HepG2 (cell line): ENCODE measurements around the gene RAD51. TPM values are rescaled to one million over a fixed set of nuclear protein-coding genes. Genes with fewer than 3 reads are reported as not detected.
A peak's percentile ranks its signal among the peaks of the same experiment; 100 is the strongest.

Experiments
- ARNT2 ChIP-seq: sonication (generic); formaldehyde crosslinking; IDR thresholded peaks from 2 replicates; pipeline ENCODE4 v1.8.0; 2022; ENCODE audit warnings: mild to moderate bottlenecking, low read depth, missing genetic modification reagents, moderate library complexity
- DR1 ChIP-seq: sonication (generic); formaldehyde crosslinking; IDR thresholded peaks from 2 replicates; pipeline ENCODE4 v1.8.0; 2021; ENCODE audit warnings: mild to moderate bottlenecking, missing genetic modification reagents, inconsistent platforms
- FOXK1 ChIP-seq: sonication (generic); formaldehyde crosslinking; IDR thresholded peaks from 2 replicates; pipeline ENCODE4 v1.4.0; 2020; ENCODE audit warnings: low read depth, missing genetic modification reagents, borderline replicate concordance
- IKZF4 ChIP-seq: sonication (generic); formaldehyde crosslinking; IDR thresholded peaks from 2 replicates; pipeline ENCODE4 v1.5.1; 2020; ENCODE audit warnings: borderline replicate concordance, mild to moderate bottlenecking, low read depth, missing genetic modification reagents; ENCODE audit errors: not compliant biosample characterization
- NCOA5 ChIP-seq: sonication (generic); formaldehyde crosslinking; IDR thresholded peaks from 2 replicates; pipeline ENCODE4 v1.4.0; 2020; ENCODE audit warnings: missing genetic modification reagents
- SMYD3 ChIP-seq: sonication (generic); formaldehyde crosslinking; IDR thresholded peaks from 2 replicates; pipeline ENCODE4 v1.8.1; 2023; ENCODE audit warnings: mild to moderate bottlenecking, missing genetic modification reagents
- WIZ ChIP-seq: sonication (generic); formaldehyde crosslinking; IDR thresholded peaks from 2 replicates; pipeline ENCODE4 v1.5.1; 2020; ENCODE audit warnings: mild to moderate bottlenecking, missing genetic modification reagents
- YEATS4 ChIP-seq: sonication (generic); formaldehyde crosslinking; IDR thresholded peaks from 2 replicates; pipeline ENCODE4 v1.4.0; 2020; ENCODE audit warnings: missing genetic modification reagents, borderline replicate concordance
- ZMYM2 ChIP-seq: sonication (generic); formaldehyde crosslinking; IDR thresholded peaks from 2 replicates; pipeline ENCODE4 v1.8.0; 2022; ENCODE audit warnings: mild to moderate bottlenecking, missing genetic modification reagents
- ZNF430 ChIP-seq: sonication (generic); formaldehyde crosslinking; IDR thresholded peaks from 2 replicates; pipeline ENCODE4 v1.9.0; 2021; ENCODE audit warnings: mild to moderate bottlenecking, missing genetic modification reagents
- polyA plus RNA-seq, 8 experiments: library from polyadenylated mRNA; depleted of rRNA in 3 of 8; stranded (reverse) in 7 of 8; unstranded in 1 of 8; fragments of >200 nt; fragmentation: Illumina TruSeq in 4 of 8; extraction: Trizol in 4 of 8; gene quantifications; 2 replicates each; pipeline versions ENCODE4 v1.2.1 to v1.2.3, GENCODE V29; 2011 to 2016; ENCODE audit warnings: low read depth in 4 of 8, missing spikeins in 1 of 8, mixed read lengths in 1 of 8; ENCODE audit not compliant: insufficient read depth in 1 of 8
- total RNA-seq, 5 experiments: library from RNA; depleted of rRNA; stranded (reverse); fragments of >200 nt; fragmentation: Illumina TruSeq; extraction: Trizol; gene quantifications; 2 replicates each; pipeline ENCODE4 v1.2.3, GENCODE V29; 2016; ENCODE audit warnings: low read depth in 1 of 5
- TF ChIP-seq, protein P1 (sequence below): sonication (generic); formaldehyde crosslinking; IDR thresholded peaks from 2 replicates; pipeline ENCODE4 v1.5.1; 2020; ENCODE audit warnings: mild to moderate bottlenecking, missing genetic modification reagents, borderline replicate concordance
- TF ChIP-seq, protein P2 (sequence below): sonication (generic); formaldehyde crosslinking; IDR thresholded peaks from 2 replicates; pipeline ENCODE4 v1.4.0; 2020; ENCODE audit warnings: missing genetic modification reagents
- TF ChIP-seq, protein P3 (sequence below): IDR thresholded peaks from 2 replicates; pipeline ENCODE4 v1.6.1; 2018; ENCODE audit warnings: missing genetic modification reagents
- TF ChIP-seq, protein P4 (sequence below): sonication (generic); formaldehyde crosslinking; IDR thresholded peaks from 2 replicates; pipeline ENCODE4 v1.5.0; 2020; ENCODE audit warnings: missing genetic modification reagents
- TF ChIP-seq, protein P5 (sequence below): sonication (generic); formaldehyde crosslinking; IDR thresholded peaks from 2 replicates; pipeline ENCODE4 v1.8.0; 2022; ENCODE audit warnings: mild to moderate bottlenecking, missing genetic modification reagents
- TF ChIP-seq, protein P6 (sequence below): sonication (generic); formaldehyde crosslinking; IDR thresholded peaks from 2 replicates; pipeline ENCODE4 v1.5.0; 2020; ENCODE audit warnings: missing genetic modification reagents

Gene RAD51
- total and polyA plus RNA-seq, 2 of the 13 experiments (the other 11 are each of a cell fraction or from before 2014, with no cell fraction given), result 8.5 to 12.8 TPM

DNA sequence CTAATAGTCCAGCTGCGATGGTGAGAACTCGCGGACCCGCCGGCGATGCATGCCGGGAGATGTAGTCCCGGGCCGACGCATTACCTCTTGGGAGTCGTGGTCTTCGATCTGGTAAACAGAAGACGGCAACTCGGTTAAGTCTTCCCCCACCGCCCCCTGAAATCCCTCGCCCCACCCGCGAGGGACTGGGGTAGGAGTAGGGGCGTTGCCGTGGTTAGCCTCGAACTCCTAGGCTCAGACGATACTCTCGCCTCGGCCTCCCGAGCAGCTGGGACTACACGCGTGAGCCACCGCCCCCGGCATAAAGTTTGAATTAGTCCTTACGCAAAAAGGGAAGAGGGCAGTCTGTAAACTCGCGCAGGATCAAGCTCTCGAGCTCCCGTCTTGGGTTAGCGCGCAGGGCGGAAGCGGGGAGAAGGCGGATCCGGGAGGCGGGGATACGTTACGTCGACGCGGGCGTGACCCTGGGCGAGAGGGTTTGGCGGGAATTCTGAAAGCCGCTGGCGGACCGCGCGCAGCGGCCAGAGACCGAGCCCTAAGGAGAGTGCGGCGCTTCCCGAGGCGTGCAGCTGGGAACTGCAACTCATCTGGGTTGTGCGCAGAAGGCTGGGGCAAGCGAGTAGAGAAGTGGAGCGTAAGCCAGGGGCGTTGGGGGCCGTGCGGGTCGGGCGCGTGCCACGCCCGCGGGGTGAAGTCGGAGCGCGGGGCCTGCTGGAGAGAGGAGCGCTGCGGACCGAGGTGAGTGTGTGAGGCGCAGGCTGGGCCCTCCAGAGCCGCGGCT, at the start of gene RAD51 (continued):
- TF ChIP-seq, protein P1, sequence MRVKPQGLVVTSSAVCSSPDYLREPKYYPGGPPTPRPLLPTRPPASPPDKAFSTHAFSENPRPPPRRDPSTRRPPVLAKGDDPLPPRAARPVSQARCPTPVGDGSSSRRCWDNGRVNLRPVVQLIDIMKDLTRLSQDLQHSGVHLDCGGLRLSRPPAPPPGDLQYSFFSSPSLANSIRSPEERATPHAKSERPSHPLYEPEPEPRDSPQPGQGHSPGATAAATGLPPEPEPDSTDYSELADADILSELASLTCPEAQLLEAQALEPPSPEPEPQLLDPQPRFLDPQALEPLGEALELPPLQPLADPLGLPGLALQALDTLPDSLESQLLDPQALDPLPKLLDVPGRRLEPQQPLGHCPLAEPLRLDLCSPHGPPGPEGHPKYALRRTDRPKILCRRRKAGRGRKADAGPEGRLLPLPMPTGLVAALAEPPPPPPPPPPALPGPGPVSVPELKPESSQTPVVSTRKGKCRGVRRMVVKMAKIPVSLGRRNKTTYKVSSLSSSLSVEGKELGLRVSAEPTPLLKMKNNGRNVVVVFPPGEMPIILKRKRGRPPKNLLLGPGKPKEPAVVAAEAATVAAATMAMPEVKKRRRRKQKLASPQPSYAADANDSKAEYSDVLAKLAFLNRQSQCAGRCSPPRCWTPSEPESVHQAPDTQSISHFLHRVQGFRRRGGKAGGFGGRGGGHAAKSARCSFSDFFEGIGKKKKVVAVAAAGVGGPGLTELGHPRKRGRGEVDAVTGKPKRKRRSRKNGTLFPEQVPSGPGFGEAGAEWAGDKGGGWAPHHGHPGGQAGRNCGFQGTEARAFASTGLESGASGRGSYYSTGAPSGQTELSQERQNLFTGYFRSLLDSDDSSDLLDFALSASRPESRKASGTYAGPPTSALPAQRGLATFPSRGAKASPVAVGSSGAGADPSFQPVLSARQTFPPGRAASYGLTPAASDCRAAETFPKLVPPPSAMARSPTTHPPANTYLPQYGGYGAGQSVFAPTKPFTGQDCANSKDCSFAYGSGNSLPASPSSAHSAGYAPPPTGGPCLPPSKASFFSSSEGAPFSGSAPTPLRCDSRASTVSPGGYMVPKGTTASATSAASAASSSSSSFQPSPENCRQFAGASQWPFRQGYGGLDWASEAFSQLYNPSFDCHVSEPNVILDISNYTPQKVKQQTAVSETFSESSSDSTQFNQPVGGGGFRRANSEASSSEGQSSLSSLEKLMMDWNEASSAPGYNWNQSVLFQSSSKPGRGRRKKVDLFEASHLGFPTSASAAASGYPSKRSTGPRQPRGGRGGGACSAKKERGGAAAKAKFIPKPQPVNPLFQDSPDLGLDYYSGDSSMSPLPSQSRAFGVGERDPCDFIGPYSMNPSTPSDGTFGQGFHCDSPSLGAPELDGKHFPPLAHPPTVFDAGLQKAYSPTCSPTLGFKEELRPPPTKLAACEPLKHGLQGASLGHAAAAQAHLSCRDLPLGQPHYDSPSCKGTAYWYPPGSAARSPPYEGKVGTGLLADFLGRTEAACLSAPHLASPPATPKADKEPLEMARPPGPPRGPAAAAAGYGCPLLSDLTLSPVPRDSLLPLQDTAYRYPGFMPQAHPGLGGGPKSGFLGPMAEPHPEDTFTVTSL (CRISPR knock-in tag), result no peak
- TF ChIP-seq ZMYM2 (CRISPR knock-in tag) (peak; percentile 27; the same call in 1 of the 2 replicates), ARNT2 (peak; percentile 95), YEATS4 (peak; percentile 89; the same call in 1 of the 2 replicates), SMYD3 (CRISPR knock-in tag) (peak; percentile 64; the same call in 1 of the 2 replicates), ZNF430 (CRISPR knock-in tag) (no peak; the same call in 1 of the 2 replicates), IKZF4 (CRISPR knock-in tag) (no peak), WIZ (no peak), FOXK1 (CRISPR knock-in tag) (peak; percentile 67), DR1 (CRISPR knock-in tag) (peak; percentile 23; the same call in 1 of the 2 replicates), NCOA5 (no peak)
- TF ChIP-seq, protein P2, sequence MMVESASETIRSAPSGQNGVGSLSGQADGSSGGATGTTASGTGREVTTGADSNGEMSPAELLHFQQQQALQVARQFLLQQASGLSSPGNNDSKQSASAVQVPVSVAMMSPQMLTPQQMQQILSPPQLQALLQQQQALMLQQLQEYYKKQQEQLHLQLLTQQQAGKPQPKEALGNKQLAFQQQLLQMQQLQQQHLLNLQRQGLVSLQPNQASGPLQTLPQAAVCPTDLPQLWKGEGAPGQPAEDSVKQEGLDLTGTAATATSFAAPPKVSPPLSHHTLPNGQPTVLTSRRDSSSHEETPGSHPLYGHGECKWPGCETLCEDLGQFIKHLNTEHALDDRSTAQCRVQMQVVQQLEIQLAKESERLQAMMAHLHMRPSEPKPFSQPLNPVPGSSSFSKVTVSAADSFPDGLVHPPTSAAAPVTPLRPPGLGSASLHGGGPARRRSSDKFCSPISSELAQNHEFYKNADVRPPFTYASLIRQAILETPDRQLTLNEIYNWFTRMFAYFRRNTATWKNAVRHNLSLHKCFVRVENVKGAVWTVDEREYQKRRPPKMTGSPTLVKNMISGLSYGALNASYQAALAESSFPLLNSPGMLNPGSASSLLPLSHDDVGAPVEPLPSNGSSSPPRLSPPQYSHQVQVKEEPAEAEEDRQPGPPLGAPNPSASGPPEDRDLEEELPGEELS (CRISPR knock-in tag), result peak; percentile 67
- TF ChIP-seq, protein P3, sequence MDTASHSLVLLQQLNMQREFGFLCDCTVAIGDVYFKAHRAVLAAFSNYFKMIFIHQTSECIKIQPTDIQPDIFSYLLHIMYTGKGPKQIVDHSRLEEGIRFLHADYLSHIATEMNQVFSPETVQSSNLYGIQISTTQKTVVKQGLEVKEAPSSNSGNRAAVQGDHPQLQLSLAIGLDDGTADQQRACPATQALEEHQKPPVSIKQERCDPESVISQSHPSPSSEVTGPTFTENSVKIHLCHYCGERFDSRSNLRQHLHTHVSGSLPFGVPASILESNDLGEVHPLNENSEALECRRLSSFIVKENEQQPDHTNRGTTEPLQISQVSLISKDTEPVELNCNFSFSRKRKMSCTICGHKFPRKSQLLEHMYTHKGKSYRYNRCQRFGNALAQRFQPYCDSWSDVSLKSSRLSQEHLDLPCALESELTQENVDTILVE, result 0 out of 2 replicates have a peak, but pooled peaks have one; percentile 44
- TF ChIP-seq, protein P4, sequence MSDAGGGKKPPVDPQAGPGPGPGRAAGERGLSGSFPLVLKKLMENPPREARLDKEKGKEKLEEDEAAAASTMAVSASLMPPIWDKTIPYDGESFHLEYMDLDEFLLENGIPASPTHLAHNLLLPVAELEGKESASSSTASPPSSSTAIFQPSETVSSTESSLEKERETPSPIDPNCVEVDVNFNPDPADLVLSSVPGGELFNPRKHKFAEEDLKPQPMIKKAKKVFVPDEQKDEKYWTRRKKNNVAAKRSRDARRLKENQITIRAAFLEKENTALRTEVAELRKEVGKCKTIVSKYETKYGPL (CRISPR knock-in tag), result no peak; the same call in 1 of the 2 replicates
- TF ChIP-seq, protein P5, sequence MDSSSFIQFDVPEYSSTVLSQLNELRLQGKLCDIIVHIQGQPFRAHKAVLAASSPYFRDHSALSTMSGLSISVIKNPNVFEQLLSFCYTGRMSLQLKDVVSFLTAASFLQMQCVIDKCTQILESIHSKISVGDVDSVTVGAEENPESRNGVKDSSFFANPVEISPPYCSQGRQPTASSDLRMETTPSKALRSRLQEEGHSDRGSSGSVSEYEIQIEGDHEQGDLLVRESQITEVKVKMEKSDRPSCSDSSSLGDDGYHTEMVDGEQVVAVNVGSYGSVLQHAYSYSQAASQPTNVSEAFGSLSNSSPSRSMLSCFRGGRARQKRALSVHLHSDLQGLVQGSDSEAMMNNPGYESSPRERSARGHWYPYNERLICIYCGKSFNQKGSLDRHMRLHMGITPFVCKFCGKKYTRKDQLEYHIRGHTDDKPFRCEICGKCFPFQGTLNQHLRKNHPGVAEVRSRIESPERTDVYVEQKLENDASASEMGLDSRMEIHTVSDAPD (CRISPR knock-in tag), result no peak
- TF ChIP-seq, protein P6, sequence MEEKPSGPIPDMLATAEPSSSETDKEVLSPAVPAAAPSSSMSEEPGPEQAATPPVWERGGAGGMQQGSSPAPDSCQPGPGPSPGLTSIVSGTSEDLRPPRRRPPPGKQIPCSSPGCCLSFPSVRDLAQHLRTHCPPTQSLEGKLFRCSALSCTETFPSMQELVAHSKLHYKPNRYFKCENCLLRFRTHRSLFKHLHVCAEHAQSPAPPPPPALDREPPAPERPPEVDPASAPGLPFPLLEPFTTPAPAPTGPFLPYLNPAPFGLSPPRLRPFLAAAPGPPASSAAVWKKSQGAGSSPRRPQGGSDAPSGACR, result 0 out of 2 replicates have a peak, but pooled peaks have one; percentile 47
